Fibroblast of lung (primary cell): Measurements from ENCODE around the gene ZCRB1. TPM values are rescaled to one million over a fixed set of nuclear protein-coding genes. Genes with fewer than 3 reads are reported as not detected.

Experiments used
- DNase-seq, 2 donors: peaks; one replicate each; pipeline versions ENCODE4 v3.0.0 to v3.0.0-alpha.2; 2010; ENCODE audit warnings: low read depth in 2 of 2
- H2AFZ ChIP-seq: 2 replicates; pipeline ENCODE4 v1.5.1; 2012; ENCODE audit warnings: low read length, control low read depth, inconsistent platforms
- H3K27ac ChIP-seq: 2 replicates; pipeline ENCODE4 v1.5.1; 2011; ENCODE audit warnings: low read length, control low read depth; ENCODE audit not compliant: insufficient read depth
- H3K27me3 ChIP-seq: 2 replicates; pipeline ENCODE4 v1.5.1; 2011; ENCODE audit warnings: mild to moderate bottlenecking, low read length; ENCODE audit not compliant: control insufficient read depth, insufficient read depth
- H3K36me3 ChIP-seq: 2 replicates; pipeline ENCODE4 v1.5.1; 2011; ENCODE audit warnings: low read length; ENCODE audit not compliant: control insufficient read depth, insufficient read depth
- H3K4me1 ChIP-seq: 2 replicates; pipeline ENCODE4 v1.5.1; 2011; ENCODE audit warnings: low read length; ENCODE audit not compliant: control insufficient read depth, insufficient read depth; ENCODE audit errors: extremely low read depth
- H3K4me2 ChIP-seq: 2 replicates; pipeline ENCODE4 v1.5.1; 2011; ENCODE audit warnings: low read length, control low read depth; ENCODE audit not compliant: insufficient read depth; ENCODE audit errors: extremely low read depth
- H3K4me3 ChIP-seq, 4 experiments: fragments of 200-600 bp in 1 of 4; sonication (generic) in 1 of 4; replicated peaks in 1 of 4; 2 replicates each; pipeline ENCODE4 v1.5.1; 2011 to 2016; ENCODE audit warnings: low read length in 4 of 4, low read depth in 3 of 4, mild to moderate bottlenecking in 3 of 4, control low read depth in 2 of 4, inconsistent platforms in 1 of 4, mixed read lengths in 1 of 4; ENCODE audit not compliant: insufficient read depth in 1 of 4; ENCODE audit errors: control extremely low read depth in 1 of 4
- H3K79me2 ChIP-seq: 2 replicates; pipeline ENCODE4 v1.5.1; 2012; ENCODE audit warnings: mild to moderate bottlenecking, low read length, inconsistent platforms; ENCODE audit not compliant: control insufficient read depth, insufficient read depth
- H3K9ac ChIP-seq: 2 replicates; pipeline ENCODE4 v1.5.1; 2011; ENCODE audit warnings: mild to moderate bottlenecking, low read length, control low read depth; ENCODE audit not compliant: insufficient read depth
- H3K9me3 ChIP-seq: 2 replicates; pipeline ENCODE4 v1.5.1; 2012; ENCODE audit warnings: low read depth, low read length; ENCODE audit not compliant: control insufficient read depth, insufficient read depth
- H4K20me1 ChIP-seq: 2 replicates; pipeline ENCODE4 v1.5.1; 2011; ENCODE audit warnings: low read length; ENCODE audit not compliant: control insufficient read depth, insufficient read depth; ENCODE audit errors: extremely low read depth
- CTCF ChIP-seq, 2 donors: IDR thresholded peaks in 1 of 2; conservative IDR thresholded peaks in 1 of 2; 1 replicate in 1 of 2; 2 replicates in 1 of 2; pipeline ENCODE4 v1.5.1; 2011 to 2012; ENCODE audit warnings: low read length in 2 of 2, control low read depth in 1 of 2, inconsistent platforms in 1 of 2, low read depth in 1 of 2, mild to moderate bottlenecking in 1 of 2
- EZH2 ChIP-seq: IDR thresholded peaks from 2 replicates; pipeline ENCODE4 v1.5.1; 2012; ENCODE audit warnings: low read length, control low read depth, mild to moderate bottlenecking; ENCODE audit errors: missing control alignments
- polyA plus RNA-seq, 2 donors: library from polyadenylated mRNA; depleted of rRNA in 1 of 2; stranded (reverse) in 1 of 2; unstranded in 1 of 2; fragments of >200 nt; gene quantifications; 2 replicates each; pipeline ENCODE4 v1.2.1, GENCODE V29; 2011 to 2012; ENCODE audit warnings: missing spikeins in 1 of 2
- total RNA-seq: library from RNA; depleted of rRNA; stranded (reverse); fragments of >200 nt; gene quantifications from 2 replicates; pipeline ENCODE4 v1.2.1, GENCODE V29; 2014

ZCRB1 gene
- total and polyA plus RNA-seq, 2 donors (not counting 1 experiment from before 2014, with no cell fraction given), result 31.2 to 78.0 TPM

GRCh38 chr12:42370013-42370412, 44.1 kb upstream of the ZCRB1 start:
- no peaks in the 10 kb centered on the region for H3K36me3 ChIP-seq
- H2AFZ ChIP-seq, result no peak overlapping the region
- TF ChIP-seq EZH2 (no peak), CTCF (conservative IDR thresholded peaks at IDR 0.05 in 1 of 2, IDR thresholded peaks at IDR 0.05 in 1 of 2; ENCODE audit: low read depth in 1 of 2, low read length in 2 of 2) (no peak)
- no peaks in the 10 kb centered on the region for H4K20me1 ChIP-seq
- no peaks in the 10 kb centered on the region for H3K27me3 ChIP-seq
- DNase-seq, result no peak
- no peaks in the 10 kb centered on the region for H3K9me3 ChIP-seq
- peaks cover 2% of the 10 kb centered on the region for H3K79me2 ChIP-seq
- no peaks in the 10 kb centered on the region for H3K4me1 ChIP-seq
- no peak overlapping the region for H3K4me2 ChIP-seq
- H3K27ac ChIP-seq, result no peak overlapping the region
- no peak overlapping the region for H3K4me3 ChIP-seq
- no peak overlapping the region for H3K9ac ChIP-seq

- H3K4me2 ChIP-seq, result no peak overlapping the region
- H3K27me3 ChIP-seq, result no peaks in the 10 kb centered on the region
- no peak overlapping the region for H2AFZ ChIP-seq
- no peak overlapping the region for H3K4me3 ChIP-seq
- no peaks in the 10 kb centered on the region for H3K36me3 ChIP-seq
- no peaks in the 10 kb centered on the region for H3K9me3 ChIP-seq
- H3K79me2 ChIP-seq, result no peaks in the 10 kb centered on the region
- H3K27ac ChIP-seq, result no peak overlapping the region
- DNase-seq, result no peak
- H4K20me1 ChIP-seq, result no peaks in the 10 kb centered on the region
- TF ChIP-seq CTCF (conservative IDR thresholded peaks at IDR 0.05 in 1 of 2, IDR thresholded peaks at IDR 0.05 in 1 of 2; ENCODE audit: low read depth in 1 of 2, low read length in 2 of 2) (no peak), EZH2 (no peak)
- H3K9ac ChIP-seq, result no peak overlapping the region
- H3K4me1 ChIP-seq, result no peaks in the 10 kb centered on the region
Measured at GRCh38 chr12:42365486-42365885, 39.6 kb upstream of the ZCRB1 start.

- H3K36me3 ChIP-seq, result no peaks in the 10 kb centered on the region
- H3K9me3 ChIP-seq, result no peaks in the 10 kb centered on the region
- H3K27ac ChIP-seq, result no peak overlapping the region
- TF ChIP-seq EZH2, result no peak
- TF ChIP-seq CTCF (conservative IDR thresholded peaks at IDR 0.05 in 1 of 2, IDR thresholded peaks at IDR 0.05 in 1 of 2; ENCODE audit: low read depth in 1 of 2, low read length in 2 of 2), result no peak
- H3K9ac ChIP-seq, result no peak overlapping the region
- H3K4me1 ChIP-seq, result no peaks in the 10 kb centered on the region
- H3K27me3 ChIP-seq, result no peaks in the 10 kb centered on the region
- no peaks in the 10 kb centered on the region for H3K79me2 ChIP-seq
- H3K4me2 ChIP-seq, result no peak overlapping the region
- H3K4me3 ChIP-seq, result no peak overlapping the region
- no peak for DNase-seq
- no peaks in the 10 kb centered on the region for H4K20me1 ChIP-seq
- no peak overlapping the region for H2AFZ ChIP-seq
Measured at GRCh38 chr12:42364692-42365091, 38.8 kb upstream of the ZCRB1 start.
